ENCODE results near the gene MSRB3. TPM values are rescaled to one million over a fixed set of nuclear protein-coding genes. Genes with fewer than 3 reads are reported as not detected.

MSRB3 gene
- total RNA-seq, 1 experiment from 2014 or later, result 25.7 TPM

DNA sequence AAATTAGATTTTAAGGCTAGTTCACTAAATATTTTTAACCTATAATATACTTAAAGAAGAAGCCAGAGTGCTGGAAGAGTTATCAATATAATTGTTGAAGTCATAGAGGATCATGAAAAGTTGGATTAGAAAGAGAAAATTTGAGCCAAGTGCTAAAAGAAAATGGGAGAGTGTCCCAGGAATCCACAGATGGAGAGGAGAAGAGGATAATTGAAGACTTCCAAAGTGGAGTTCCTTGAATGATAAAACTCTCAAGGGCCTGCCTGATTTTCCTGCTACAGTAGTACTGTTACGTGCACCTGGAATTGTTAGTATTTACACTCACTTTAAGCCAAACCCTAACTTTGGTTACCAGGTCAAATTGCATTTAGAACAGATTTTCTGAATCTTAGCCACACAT lies 113.2 kb downstream of the MSRB3 start:
- no peak for DNase-seq (ENCODE audit: low read depth)

DNA sequence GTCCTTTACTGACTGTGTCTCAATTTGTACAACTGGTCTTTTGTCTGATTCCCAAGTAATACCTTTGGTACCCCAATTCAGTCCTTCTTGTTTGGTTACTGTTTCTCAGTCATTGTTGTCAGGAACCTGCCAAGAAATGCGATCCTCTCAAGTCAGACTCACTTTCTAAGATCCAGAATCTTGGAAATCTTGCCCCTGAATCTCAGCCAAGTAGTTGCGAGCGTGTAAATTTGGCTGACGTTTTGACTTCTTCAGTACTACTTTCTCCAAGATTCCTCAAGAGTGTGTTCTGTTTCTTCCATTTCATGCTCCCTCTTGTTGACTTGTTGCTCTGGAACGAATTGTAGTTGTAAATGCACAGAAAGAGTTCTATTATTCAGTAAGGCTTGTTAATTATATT lies 114.0 kb downstream of the MSRB3 start:
- no peak for DNase-seq (ENCODE audit: low read depth)

DNA sequence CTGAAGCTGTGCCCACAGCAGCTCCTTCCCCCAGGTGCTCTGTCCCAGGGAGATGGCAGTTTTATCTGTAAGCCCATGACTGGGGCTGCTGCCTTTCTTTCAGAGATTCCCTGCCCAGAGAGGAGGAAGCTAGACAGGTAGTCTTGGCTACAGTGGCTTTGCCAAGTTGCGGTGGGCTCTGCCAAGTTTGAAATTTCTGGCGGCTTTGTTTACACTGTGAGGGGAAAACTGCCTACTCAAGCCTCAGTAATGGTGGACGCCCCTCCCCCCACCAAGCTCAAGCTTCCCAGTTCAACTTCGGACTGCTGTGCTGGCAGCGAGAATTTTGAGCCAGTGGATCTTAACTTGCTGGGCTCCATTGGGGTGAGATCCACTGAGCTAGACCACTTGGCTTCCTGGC lies 124.7 kb downstream of the MSRB3 start:
- no peak for DNase-seq (ENCODE audit: low read depth)

DNA sequence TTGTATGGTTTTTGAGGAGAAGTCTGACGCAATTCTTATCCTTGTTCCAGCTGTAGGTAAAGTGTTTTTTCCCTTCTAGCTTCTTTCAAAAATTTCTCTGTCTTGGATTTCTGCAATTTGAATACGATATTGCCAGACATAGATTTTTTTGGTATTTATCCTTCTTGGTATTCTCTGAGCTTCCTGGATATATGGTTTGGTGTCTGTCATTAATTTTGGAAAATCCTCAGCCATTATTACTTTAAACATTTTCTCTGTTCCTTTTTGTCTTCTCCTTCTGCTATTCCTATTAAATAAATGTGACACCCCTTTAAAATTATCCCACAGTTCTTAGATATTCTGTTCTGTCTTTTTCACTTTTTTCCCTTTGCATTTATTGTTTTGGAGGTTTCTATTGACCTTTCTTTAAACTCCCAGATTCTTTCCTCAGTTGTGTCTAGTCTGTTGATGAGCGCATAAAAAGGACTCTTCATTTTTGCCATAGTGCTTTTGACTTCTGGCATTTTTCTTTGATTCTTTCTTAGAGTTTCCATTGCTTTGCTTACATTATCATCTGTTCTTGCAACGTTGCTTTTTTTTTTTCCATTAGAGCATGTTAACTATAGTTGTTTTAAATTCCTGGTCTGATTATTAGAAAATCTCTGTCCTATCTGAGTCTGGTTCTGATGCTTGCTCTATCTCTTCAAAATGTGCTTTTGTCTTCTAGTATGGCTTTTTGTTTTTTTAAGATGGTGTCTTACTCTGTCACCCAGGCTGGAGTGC lies 129.1 kb downstream of the MSRB3 start:
- no peak for DNase-seq (ENCODE audit: low read depth)

DNA sequence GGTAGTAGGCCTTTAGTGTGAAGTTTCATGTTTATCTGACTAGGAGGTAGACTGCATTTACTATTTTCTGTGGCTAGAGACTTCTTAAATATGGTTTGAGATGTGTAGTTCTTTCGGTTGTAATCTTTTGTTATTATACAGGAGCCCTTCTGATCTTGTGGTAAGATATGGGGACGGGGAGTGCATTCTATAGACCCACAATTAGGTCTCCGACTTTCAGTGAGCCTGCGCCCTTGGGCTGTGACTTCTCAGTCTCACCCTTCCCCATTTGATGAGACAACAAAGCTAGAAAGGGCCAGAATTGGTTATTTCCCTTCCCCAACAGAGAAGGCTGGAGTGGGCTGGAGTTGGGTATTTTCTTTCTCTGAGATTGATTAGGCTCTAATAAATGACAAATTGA lies 130.0 kb downstream of the MSRB3 start:
- no peak for DNase-seq (ENCODE audit: low read depth)

DNA sequence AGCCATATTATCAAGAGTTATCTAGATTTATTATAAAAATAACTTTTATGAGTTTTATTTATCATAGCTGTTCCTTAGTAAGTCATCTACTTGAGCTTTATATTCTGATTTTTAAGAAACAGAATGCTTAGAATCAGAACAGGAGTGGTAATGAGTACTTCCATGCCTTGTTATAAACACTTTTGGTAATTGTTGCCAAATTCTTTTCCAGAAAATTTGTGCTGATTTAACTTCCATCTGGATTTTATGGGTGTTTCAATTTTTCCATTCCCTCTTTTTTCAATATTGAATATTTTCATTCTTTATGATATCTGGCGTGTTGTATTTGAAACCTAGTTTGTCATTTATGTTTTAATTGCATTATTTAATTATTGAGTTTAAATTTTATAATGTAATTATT lies 131.2 kb downstream of the MSRB3 start:
- DNase-seq (ENCODE audit: low read depth), result no peak

DNA sequence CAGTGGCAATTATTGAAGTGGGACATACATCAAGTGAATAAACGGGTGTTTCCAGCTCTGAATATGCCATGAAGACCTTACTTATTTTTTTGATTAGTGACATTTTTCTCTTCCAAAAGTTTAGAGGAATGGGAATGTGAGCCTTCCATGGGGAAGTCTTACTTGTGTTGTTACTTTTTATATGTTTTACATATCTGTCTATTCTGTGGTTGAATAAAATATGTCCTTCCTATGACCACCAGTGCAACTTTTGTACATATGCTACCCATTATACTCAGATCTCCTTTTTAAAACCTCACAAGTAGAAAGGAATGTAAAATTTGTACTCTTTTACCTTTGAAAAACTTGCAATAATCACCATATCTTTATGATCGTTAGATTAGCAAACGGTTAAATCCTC lies 132.7 kb downstream of the MSRB3 start:
- DNase-seq (ENCODE audit: low read depth), result no peak

DNA sequence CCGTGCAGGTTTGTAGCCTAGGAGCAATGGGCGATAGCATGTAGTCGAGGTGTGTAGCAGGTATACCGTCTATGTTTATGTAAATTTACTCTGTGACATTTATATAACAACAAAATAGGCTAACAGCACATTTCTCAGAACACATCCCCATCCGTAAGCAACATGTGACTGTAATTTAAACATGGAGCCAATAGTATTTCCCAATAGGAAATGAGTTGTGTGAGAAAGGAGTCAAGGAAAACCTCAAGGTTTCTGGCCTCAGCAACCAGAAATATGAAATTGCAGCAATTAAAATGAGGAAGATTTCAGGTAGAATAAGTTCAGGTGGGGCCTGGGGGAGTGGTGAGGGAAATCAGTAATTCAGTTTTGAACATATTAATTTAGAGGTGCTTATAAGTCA lies 136.0 kb downstream of the MSRB3 start:
- no peak for DNase-seq (ENCODE audit: low read depth)

DNA sequence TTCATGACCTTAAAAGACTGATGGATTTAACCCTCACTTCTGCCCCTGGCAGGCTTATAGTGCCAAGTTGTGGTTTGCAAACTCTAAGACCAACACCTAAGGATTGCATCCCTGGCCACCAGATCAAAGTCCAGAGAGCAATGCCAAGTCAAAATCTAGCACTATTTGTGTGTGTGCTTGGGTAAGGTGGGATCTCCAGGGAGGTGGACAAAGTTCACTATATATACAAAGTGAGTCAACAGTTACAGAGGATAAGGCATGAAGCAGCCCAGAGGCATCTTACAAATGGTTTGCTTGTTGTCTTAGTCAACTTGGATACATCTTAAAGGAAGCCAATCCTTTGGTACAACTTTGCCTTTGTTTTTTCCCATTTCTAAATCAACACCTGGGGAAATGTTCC lies 137.3 kb downstream of the MSRB3 start:
- DNase-seq (ENCODE audit: low read depth), result peak; percentile 17

DNA sequence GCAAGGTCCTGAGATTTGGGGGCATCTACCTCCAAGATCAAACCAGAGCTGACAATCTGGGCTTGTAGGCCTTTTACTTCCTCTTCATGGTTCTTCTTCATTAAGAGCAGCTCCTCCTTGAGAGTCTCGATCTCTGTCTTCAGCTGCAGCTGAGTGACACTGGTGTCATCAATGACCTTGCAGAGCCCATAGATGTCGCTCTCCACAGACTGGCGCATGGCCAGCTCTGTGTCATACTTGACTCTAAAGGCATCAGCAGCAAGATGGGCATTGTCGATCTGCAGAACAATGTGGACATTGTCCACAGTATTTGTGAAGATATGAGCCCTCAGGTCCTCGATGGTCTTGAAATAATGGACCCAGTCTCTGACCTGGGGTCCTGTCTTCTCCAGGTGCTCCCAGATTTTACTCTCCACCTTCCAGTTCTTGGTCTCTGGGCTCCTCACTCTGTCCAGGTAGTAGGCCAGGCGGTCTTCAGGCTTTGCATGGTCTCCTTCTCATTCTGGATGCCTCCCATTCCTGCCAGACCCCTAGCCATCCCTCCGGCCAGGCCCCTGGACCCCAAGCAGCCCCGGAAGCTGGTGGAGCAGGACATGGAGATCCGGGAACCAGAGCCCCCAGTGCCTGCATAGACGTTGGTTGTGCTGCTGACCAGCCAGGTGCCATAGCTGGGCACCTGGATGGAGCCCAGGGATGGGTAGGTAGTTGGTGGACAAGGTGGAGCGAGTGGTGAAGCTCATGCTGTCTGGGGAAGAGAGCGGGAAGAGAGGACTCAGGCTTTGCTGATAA lies 141.0 kb downstream of the MSRB3 start:
- DNase-seq (ENCODE audit: low read depth), result no peak

DNA sequence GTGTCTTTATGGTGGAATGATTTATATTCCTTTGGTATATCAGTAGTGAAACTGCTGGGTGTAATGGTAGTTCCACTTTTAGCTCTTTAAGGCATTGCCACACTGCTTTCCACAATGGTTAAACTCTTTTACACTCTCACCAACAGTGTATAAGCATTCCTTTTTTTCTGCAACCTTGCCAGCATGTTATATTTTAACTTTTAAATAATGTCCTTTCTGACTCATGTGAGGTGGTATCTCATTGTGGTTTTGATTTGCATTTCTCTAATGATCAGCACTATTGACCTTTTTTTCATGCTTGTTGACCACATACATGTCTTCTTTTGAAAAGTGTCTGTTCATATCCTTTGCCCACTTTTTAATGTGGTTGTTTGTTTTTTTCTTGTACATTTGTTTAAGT lies 142.5 kb downstream of the MSRB3 start:
- DNase-seq (ENCODE audit: low read depth), result peak; percentile 40

DNA sequence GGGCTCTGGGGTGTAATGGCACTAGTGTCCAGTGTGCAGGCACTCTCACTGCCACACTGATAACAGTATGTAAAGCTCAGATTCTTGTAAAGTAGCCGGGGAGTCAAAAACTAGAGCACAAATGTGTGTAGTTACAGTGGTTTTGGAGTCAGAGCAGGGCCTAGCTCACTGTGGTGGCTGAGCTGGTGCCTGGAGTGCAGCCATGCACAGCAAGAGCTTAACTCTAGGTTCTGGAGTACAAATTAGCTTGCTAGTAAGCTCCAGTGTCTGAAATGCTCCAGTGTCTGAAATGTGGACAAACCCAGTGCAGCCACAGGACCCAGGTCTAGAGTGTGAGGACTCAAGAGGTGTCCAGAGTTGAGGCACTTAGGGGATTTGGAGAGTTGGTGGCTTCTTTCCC lies 149.2 kb downstream of the MSRB3 start:
- no peak for DNase-seq (ENCODE audit: low read depth)

DNA sequence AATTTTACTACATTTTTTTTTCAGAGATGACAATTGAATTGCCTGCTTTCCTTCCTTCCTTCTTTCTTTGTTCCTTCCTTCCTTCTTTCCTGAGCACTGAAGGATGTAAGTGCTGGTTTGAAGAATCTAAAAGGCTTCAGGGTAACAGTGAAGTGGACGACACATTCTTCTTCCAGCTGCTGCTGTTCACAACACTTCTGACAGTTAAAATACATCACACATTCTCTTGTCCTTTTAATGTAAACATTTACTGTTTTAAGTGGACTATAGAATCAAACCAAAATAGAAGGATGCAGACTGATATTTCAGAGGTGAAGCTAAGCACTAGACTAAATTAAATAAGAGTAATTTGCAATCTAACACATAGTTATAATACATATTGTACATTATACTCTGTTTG lies 151.5 kb downstream of the MSRB3 start:
- DNase-seq (ENCODE audit: low read depth), result no peak

DNA sequence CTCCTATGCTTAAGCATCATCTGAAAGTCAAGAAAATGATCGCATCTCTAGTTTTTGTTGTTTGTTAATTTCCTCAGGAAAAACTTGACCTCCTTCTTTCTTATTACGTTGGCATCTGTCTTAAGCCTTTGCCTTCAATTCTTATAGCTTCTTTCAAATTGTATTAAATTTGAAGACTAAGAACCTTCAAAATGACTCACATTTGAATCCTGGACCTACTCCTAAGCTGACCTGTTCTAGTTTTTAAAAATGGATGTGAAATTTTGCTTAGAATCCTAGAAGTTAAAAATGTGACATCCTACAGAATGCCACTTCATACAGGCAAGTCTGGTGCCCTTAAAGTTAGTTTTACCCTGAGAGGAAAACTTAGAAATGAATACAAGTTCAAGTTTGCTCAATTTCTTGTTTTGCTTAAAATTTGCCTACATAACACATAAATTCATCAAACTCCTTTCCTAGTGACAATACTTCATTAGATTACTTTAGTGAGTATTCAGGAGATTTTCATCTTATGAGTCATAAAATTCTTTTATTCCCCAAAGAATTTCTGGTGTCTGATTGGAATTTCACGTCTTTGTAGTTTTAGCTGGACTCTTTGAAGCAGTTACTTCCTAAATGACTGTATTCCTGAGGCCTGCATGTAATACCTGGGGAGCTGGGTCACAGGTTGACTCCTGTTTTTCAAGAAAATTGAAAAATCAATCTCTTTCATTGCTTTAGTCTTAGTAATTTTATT lies 152.3 kb downstream of the MSRB3 start:
- peak; percentile 81 for DNase-seq (ENCODE audit: low read depth)

DNA sequence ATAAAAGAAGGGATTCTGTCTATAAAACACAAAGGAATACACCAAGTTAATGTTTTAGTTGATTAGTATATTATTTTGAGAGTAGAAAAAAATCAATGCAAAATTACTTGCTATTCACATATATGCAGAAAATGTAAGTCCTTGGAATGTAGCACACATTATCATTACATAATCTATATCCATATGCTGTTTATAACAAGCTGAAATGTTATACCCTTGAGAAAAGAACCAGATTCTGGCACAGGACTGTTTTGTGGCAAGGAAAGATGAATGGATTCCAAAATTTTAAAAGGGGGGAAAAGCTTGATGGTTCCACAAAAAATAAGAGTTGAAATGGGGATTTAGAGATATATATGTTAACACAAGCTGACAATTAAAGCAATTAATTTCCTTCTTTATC lies 153.6 kb downstream of the MSRB3 start:
- no peak for DNase-seq (ENCODE audit: low read depth)

DNA sequence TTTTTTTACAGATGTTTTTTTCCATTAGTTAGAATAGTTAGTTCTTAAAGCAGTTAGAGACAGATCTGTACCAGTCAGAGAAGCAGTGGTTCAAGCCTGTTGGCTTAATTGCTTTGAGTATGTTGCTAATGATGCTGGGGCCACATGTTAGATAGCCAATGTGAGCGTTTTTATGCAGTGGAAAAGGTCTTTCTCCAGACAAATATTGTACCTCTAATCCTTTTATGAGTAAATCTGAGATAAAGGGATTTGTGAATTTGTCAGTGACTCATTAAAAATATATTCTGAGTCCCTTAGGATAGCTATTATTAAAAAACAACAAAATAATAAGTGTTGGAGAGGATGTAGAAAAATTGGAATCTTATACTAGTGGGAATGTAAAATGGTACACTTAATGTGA lies 154.2 kb downstream of the MSRB3 start:
- DNase-seq (ENCODE audit: low read depth), result no peak

DNA sequence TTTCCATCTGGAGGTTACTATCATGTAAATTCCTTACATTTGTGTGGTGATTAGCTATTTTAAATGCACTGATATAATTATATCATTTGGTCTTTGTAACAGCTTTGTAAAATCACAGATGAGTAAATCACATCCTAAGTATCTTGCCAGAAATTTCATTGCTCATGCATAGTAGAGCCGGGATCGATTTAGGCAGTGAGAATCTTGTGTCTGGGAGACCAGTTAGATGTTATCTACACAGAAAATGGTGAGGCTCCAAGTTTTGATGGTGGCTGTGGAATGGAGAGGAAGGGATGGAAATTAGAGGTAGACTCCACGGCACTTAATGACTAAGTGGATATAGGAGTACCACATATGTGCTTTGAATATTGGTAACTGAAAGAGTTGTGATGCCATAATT lies 156.3 kb downstream of the MSRB3 start:
- DNase-seq (ENCODE audit: low read depth), result peak; percentile 13

DNA sequence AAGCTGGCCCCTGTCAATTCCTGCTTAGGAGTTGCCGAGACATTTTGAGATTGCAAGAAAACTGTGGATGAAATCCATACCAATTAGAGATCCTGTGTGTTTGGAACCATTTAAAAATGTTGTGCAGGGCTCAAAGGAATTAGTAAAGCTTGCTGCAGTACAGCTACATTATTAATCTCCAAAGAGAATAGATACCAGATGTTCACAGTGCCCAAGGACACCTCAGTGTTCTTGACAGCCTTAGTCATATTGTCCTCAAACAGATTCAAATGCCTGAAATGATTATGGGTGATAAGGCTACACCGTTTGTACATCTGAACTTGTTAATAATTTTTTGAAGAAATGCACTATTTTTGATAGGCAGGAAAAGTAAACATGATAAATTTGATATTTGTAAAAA lies 164.6 kb downstream of the MSRB3 start:
- peak; percentile 77 for DNase-seq (ENCODE audit: low read depth)

DNA sequence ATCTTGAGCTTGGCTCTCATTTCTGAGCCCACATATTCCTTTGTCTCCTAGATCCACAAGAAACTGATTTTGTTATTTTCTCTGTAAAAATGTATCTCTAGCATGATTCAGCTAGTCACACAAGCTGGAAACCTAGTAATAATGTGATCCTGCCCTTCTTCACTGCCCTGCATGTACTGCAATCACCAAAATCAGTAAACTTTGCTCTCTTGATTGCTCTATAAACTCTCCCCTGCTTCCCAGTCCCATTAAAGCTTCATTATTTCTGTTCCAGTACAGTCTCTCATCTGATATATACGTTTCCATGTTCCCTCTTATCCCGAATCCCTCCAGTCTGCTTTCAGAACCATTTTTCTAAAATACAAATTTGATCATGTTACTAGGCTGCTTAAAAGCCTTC lies 166.5 kb downstream of the MSRB3 start:
- no peak for DNase-seq (ENCODE audit: low read depth)

DNA sequence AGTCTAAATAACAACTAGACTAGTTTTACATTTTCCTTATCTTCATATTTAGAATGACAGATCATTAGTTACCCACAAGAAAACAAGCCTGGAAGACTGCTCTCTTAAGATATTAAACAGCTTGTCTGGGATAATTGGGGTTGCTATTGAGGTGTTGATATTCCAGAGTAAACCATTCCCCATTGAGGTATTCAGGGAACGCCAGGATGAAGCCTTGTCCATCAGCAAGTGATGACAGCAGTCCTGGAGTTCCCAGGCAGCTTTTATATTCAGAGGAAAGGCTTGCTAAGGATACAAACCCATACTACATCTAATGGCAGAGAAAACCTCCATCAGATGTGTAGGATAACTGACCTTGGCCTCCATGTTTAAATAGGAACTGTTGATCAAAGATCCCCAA lies 168.4 kb downstream of the MSRB3 start:
- DNase-seq (ENCODE audit: low read depth), result no peak

DNA sequence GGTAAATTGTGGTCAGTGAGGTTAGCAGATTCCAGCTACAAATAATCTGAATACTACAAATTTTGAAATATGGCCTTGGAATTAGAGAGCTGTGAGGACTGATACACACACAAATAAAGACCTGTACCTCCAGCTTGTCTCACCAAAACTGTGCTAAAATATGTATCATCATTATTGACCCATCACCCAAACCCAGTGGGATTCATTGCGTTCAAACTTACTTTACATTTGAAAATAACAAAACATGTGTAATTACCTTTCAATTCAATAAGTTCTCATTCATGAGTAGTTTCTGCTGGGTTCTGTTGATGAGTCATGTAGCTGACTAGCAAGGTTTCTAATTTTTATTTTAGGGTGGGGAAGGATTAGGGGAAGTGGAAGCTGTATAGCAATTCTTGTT lies 170.9 kb downstream of the MSRB3 start:
- DNase-seq (ENCODE audit: low read depth), result peak; percentile 49

DNA sequence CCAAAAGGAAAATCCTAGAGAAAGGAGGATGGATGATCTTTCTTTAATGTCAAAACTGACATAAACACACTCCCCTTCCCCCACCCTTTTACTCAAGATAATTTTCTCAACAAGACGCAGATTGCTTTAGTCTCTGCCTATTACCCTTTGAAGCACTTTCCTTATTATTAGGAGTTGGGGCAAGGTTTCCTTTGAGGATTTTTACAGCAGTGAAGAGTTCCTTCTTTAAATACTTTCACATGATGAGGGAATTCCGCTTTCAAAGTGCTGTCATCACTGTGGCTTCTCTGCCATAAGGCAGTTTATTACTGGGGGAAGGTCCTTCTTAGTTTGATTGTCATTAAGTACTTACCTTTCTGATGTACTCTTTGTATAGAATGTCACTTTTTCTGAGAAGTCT lies 172.1 kb downstream of the MSRB3 start:
- no peak for DNase-seq (ENCODE audit: low read depth)

All from RPMI7951 (cell line).